ENCODE measurements around the gene SPPL2A. TPM values are rescaled to one million over a fixed set of nuclear protein-coding genes. Genes with fewer than 3 reads are reported as not detected.

The SPPL2A gene
- total and polyA plus RNA-seq, 9 of the 15 experiments (the other 6 are each of a cell fraction or from before 2014, with no cell fraction given), result 9.8 to 66.1 (median 38.0) TPM

DNA sequence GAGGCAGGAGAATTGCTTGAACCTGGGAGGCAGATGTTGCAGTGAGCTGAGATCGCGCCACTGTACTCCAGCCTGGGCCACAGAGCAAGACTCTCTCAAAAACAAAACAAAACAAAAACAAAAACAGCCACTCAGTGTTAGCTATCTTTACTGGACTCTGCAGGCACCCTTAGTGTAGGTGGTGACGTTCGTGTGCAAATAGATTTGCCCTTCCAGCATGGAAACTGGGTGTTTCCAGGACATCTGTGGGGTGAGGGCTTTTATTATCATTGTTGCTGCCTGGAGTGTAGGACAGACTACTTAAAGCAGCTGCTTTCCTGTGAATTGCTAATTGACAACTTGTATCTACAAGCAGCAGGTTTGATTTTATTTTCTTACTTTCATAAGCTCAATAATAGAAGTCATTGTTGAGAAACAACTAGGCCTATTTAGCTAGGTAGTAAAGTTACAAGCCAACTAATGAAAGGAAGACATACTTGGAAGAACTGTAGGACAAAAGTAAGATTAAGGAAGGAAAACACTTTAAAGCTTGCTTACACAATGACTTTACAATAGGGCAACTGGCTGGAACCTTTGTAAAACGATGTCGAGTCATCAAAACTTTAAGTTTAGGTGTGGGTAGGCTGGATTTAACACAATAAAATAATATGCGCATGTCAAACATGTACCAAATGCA is 25.4 kb upstream of the SPPL2A start:
- no peaks in the 10 kb centered on the region for H3K79me2 ChIP-seq (ENCODE audit: control insufficient read depth, insufficient read depth, low read length)
- 60% methylated on average over 7 of the region's 7 CpGs for WGBS (ENCODE audit: insufficient coverage, low coverage, missing lambda C conversion rate)
- CTCF ChIA-PET (ENCODE audit: low intra/inter-chr PET ratio), result no interaction called here
- TF ChIP-seq ZNF407 (IDR thresholded peaks at IDR 0.05; ENCODE audit: low read depth) (peak; percentile 66), NFE2 (IDR thresholded peaks at IDR 0.05; ENCODE audit: low read depth) (no peak), PRPF4 (IDR thresholded peaks at IDR 0.05; ENCODE audit: insufficient read depth, low read depth, low read length, poor library complexity, severe bottlenecking) (no peak), KDM5B (IDR thresholded peaks at IDR 0.05; ENCODE audit: insufficient replicate concordance, low read depth, low read length) (no peak), ZNF316 (IDR thresholded peaks at IDR 0.05) (peak; percentile 41; the same call in 1 of the 2 replicates), ARHGAP35 (IDR thresholded peaks at IDR 0.05; ENCODE audit: partially characterized antibody) (no peak)
- H3K36me3 ChIP-seq (ENCODE audit: control insufficient read depth, insufficient read depth, low read length), result no peaks in the 10 kb centered on the region
- no peak overlapping the region for H3K9ac ChIP-seq (ENCODE audit: insufficient read depth in 1 of 2, low read depth in 2 of 2, low read length in 2 of 2)
- H3K4me1 ChIP-seq (replicated peaks in 1 of 2; ENCODE audit: control insufficient read depth in 2 of 2, insufficient read depth in 2 of 2, low read length in 2 of 2), result peaks cover 0 to 8% of the 10 kb centered on the region in 2 experiments; a peak in 2 of 5 replicates
- in situ Hi-C loops (cut with MboI) (no loop called here), intact Hi-C loops (cut with micrococcal nuclease) (no loop called here)
- DNase-seq (ENCODE audit: extremely low read depth in 1 of 4, low spot score in 3 of 4), result no peak
- no peaks in the 10 kb centered on the region for H3K27me3 ChIP-seq (ENCODE audit: control insufficient read depth in 2 of 2, insufficient read depth in 2 of 2, low read length in 2 of 2)
- H2AFZ ChIP-seq (ENCODE audit: low read depth, low read length), result no peak overlapping the region
- no peak for FAIRE-seq
- no TSS peak for BruUV-seq (replicated peaks)
- ATAC-seq, result no peak; the same call in 2 of the 3 replicates
- H3K9me3 ChIP-seq (replicated peaks; ENCODE audit: control insufficient read depth, insufficient read depth, low read depth, low read length), result no peaks in the 10 kb centered on the region
- H3K4me2 ChIP-seq (ENCODE audit: insufficient read depth, low read length), result no peak overlapping the region
- H3K27ac ChIP-seq (ENCODE audit: extremely low read depth, low read depth, low read length), result no peak overlapping the region
- POLR2A ChIA-PET, result interaction anchor here (1.1 to 2.1 kb wide), 3 partner anchors 9 to 17 kb away, joined by 4 to 8 read pairs (median 8); no protein-coding TSS in a partner anchor
- no peaks in the 10 kb centered on the region for H3K9me1 ChIP-seq (ENCODE audit: control insufficient read depth, insufficient read depth, low read length)
- H4K20me1 ChIP-seq (replicated peaks; ENCODE audit: control insufficient read depth, insufficient read depth, low read length), result no peaks in the 10 kb centered on the region
- H3K4me3 ChIP-seq, result no peak overlapping the region
